HG03135 (cell line): ENCODE measurements around the gene DENND5B.
A peak's percentile ranks its signal among the peaks of the same experiment; 100 is the strongest.
"Not testable (repeated sequence)": the region's sequence is repeated elsewhere in the genome, so short reads cannot be mapped to it uniquely, and the experiment has no call there.

ENCODE experiments used
- ATAC-seq: cut with Tn5 transposase; IDR thresholded peaks from one replicate; pipeline ENCODE4 v1.9.1; 2021; ENCODE audit warnings: mild to moderate bottlenecking, moderate library complexity; ENCODE audit not compliant: unreplicated experiment

The DENND5B gene

DNA sequence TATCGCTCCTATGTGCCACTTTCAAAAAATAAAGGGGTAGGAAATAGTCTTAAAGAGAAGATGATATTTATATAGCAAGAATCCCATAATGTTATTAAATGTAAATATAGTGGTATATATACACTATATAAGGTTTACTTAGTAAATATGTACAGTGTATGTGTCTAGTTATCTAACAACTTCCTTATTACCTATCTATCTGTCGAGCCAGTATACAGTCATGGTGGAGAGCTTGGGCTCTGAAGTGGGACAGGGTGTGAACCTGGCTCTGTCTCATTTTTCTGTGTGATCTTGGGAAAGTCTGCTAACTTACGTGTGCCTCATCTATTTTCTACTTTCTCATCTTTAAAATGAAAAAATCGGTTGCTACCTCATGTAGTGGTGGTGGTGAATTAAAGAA lies 202.2 kb downstream of the DENND5B start:
- no peak for ATAC-seq

GRCh38 chr12:31387466-31387865 lies 203.5 kb downstream of the DENND5B start:
- ATAC-seq = no peak

- ATAC-seq = no peak
Observed at GRCh38 chr12:31387011-31387410, 203.9 kb downstream of the DENND5B start.

DNA sequence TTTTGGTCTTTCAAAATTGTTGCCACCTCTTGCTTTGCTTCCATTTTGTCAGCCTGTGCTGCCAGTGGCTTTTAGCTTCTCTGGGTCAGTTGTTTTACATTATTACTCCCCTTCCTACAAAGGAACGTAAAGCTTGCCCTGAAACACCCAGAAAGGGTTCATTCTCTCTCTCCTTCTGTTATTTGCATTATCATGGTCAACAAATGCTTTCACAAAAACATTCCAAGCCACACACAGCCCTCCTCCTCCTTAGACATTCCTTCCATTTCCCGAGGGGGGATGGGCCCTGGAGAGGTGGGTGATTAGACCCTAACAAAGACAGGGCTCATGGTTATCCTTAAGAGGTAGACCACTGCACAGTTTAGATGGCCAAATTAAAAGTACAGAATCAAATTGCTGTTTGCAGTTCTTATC lies 204.6 kb downstream of the DENND5B start:
- no peak for ATAC-seq

DNA sequence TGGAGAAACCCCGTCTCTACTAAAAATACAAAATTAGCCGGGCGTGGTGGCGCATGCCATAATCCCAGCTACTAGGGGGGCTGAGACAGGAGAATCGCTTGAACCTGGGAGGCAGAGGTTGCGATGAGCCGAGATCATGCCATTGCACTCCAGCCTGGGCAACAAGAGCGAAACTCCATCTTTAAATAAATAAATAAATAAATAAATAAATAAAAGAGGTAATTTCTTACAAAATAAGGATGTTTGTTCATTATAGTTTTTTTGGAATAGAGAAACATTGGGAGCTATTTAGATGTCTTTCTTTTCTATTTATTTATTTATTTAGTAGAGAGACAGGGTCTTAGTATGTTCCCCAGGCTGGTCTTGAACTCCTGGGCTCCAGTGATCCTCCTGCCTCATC lies 213.7 kb downstream of the DENND5B start:
- not testable (repeated sequence) for ATAC-seq

DNA sequence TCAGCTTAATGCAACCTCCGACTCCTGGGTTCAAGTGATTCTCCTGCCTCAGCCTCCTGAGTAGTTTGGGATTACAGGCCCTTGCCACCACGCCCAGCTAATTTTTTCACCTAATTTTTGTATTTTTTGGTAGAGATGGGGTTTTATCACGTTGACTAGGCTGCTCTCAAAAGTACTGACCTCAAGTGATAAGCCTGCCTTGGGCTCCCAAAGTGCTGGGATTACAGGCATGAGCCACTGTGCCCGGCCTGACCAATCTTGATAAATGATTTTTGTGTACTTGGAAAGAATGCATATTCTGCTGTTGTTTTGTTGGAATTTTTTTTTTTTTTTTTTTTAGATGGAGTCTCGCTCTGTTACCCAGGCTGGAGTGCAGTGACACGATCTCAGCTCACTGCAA lies 215.5 kb downstream of the DENND5B start:
- not testable (repeated sequence) for ATAC-seq

- no peak for ATAC-seq
Observed at GRCh38 chr12:31371256-31371620, 219.7 kb downstream of the DENND5B start.

DNA sequence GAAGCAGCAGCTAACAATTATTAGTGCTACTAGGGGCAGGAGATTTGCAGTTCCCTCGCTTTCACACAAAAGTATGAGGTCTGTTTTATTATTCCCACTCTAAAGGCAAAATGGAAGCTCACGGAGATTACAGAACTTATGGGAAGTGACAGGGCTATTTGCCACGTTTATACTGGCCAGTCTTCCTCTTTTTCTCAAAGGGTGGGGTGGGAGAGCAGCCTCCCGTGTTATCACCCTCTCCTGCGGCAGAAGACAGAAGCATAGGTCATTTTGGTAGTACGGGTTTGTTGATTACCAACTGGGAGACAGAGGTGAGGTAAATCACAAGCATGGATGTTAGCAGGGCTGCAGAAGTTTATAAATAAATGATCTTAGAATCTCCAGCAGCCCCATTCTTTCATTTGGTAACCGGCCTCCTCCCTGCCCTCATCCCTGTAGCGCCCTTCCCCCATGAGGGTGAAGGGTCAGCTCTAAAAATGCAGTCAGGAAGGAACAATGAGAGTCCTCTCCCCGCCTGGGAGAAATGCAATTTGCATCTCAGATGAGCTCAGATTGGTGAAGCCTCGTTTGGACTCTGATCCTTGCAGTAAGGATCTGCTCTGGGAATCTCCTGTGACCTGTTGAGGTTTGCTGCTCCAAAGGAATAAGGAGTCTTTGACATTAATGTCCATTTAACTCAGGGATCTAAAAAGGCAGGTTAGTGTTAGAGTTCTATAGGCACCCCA lies 220.2 kb downstream of the DENND5B start:
- no peak for ATAC-seq

DNA sequence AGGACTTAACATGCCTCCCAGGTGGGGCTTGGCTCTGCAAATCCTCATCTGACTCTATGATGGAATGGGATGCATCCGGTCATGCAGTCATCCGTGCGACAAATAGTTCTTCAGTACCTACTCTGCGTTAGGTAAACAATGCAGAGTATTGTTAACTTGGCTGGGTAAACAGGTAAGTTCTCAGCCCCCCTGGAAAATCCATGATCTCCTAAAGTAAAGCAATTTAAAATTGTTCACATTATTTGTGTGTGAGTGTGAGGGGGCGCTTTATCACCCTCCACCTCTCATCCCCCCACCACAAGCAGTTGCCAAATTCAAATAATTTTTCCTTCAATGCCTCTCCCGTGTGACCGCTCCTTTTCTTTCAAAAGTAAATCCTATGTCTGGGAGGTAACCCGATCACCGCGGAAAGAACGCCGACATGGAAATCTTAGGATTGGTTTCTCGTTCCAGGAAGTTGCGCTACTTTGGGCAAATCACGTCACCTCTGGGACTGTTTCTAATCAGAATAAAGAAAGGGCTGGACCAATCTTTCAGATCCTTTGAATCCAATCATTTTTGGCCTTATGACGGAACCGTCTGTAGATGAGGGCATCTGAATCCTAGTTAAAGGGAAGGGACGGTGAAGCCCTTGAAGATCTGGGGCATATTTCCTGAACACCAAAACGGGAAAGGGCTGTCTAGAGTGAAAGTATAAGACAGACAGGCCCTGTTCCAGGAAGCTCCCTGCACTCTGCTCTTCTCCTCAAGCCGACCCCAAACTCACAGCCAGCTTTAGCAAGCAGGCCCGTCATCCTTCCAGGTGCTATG lies 221.0 kb downstream of the DENND5B start:
- no peak for ATAC-seq

DNA sequence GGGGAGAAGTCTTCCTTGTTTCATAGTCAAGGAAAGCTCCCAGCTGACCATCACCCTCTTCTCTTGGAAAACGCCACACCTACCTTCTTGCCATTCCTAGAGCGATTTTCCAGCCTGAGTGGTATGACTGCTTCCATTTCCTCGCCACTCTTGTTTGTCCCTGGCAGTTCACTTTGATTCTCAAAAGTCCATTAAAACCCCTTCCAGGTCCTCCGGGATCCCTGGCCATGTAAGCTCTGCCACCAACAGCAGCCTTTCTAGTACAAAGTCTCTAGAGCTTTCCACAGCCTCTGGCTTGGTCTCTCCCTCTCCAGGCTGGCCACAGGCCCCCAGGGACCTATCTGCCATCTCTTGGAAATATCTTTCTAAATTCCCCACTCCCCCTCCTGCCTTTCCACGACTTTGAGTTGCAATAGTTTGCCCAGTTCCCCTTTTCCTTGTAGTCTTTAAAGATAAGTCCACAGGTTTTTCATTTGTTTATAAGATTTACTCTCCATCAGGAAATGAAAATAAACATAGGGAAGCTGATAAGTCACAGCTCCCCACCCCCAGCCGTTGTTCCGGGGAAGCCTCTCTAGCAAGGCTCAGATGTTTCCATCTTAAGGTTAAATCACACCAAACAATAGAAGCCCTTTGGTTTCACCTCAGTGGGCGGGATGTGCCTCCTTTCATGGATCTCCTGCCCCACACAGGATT lies 222.1 kb downstream of the DENND5B start:
- no peak for ATAC-seq

DNA sequence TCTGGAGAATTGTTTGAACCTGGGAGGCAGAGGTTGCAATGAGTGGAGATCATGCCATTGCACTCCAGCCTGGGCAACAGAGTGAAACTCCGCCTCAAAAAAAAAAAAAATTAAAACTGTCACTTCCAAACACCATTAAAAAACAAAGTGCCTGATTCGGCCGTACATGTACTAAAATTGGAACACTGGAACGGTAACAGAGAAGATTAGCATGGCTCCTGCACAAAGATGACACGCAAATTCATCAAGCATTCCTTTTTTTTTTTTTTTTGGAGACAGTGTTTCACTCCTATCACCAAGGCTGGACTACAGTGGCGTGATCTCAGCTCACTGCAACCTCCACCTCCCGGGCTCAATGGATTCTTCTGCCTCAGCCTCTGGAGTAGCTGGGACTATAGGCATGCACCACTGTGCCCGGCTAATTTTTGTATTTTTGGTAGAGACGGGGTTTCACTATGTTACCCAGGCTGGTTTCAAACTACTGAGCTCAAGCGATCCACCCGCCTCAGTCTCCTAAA lies 224.8 kb downstream of the DENND5B start:
- no peak for ATAC-seq

DNA sequence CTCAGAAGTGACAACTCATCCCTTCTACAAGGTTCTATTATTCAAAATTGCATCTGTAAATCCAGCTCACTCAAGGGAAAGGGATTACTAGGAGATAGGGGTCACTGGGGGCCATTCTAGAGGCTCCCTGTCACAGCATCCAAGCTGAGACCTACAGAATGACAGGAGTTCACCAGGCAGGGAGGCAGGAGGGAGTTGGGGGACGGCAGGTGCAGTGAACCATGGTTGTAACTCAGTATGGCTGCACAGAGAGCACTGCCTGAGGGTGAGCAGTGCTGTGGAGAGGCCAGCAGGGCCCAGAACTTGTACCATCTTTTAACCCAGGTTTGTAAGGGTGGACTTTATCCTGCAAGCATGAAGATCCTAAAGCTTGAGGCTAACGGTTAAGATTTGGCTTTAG lies 227.1 kb downstream of the DENND5B start:
- no peak for ATAC-seq

- peak; percentile 10 for ATAC-seq
Observed at GRCh38 chr12:31363416-31363809, 227.5 kb downstream of the DENND5B start.

DNA sequence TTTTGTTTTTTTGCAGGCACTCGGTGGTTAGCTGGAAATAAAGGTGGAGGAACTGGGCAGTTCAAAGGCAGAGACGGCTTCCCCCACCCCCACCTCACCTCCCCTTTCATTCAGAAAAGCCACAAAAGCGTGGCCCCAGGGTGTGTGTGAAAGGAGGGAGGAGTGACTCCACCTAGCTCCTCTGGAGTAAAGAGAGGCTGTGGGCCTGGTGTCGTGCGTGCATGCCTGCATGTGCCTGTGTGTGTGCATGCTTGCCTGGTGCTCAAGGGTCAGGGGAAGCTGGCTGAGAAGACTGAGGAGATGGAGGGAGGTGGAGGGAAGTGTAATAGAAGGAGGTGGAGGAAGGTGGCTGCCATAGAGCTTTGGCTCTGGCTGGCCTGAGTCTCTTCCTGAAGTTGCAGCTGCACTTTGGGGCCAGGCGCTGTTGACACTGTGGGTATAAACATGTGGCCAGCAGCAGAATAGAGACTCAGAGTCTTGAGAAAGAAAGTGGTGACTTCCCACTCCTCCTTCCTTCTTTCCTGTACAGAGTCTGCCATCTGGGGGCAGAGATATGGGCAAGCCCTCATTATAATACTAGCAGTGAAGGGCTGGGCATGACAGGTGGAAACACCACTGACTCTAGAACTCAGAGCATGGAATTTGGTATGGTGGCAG lies 228.0 kb downstream of the DENND5B start:
- peak; percentile 72 for ATAC-seq

- peak; percentile 37 for ATAC-seq
Observed at GRCh38 chr12:31362115-31362758, 228.7 kb downstream of the DENND5B start.

DNA sequence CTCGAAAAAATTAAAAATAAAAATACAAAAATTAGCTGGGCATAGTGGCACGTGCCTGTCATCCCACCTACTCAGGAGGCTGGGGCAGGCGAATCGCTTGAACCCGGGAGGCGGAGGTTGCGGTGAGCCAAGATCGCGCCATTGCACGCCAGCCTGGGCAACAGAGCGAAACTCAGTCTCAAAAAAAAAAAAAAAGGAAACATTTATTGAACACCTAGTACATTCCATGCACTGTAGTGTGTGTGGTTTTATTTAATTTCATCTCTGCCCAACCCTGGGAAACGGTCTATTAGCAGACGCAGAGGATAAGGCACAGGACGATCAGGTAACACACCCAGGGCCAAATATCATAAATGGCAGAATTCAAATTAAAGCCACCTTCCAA lies 229.2 kb downstream of the DENND5B start:
- no peak for ATAC-seq

DNA sequence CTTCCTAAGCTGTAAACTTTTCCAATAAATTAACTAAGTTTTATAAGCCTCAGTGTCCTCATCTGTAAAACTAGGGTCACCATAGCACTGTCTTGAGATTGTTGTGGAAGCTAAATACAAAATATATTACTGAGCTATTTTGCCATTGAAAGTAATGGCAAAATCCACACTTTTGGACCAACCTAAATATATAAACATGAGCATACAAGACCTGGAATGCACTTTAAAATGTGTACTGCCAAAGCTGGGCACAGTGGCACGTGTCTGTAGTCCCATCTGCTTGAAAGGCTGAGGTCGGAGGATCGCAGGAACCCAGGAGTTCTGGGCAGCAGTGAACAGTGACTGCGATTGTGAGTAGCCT lies 235.2 kb downstream of the DENND5B start:
- no peak for ATAC-seq

DNA sequence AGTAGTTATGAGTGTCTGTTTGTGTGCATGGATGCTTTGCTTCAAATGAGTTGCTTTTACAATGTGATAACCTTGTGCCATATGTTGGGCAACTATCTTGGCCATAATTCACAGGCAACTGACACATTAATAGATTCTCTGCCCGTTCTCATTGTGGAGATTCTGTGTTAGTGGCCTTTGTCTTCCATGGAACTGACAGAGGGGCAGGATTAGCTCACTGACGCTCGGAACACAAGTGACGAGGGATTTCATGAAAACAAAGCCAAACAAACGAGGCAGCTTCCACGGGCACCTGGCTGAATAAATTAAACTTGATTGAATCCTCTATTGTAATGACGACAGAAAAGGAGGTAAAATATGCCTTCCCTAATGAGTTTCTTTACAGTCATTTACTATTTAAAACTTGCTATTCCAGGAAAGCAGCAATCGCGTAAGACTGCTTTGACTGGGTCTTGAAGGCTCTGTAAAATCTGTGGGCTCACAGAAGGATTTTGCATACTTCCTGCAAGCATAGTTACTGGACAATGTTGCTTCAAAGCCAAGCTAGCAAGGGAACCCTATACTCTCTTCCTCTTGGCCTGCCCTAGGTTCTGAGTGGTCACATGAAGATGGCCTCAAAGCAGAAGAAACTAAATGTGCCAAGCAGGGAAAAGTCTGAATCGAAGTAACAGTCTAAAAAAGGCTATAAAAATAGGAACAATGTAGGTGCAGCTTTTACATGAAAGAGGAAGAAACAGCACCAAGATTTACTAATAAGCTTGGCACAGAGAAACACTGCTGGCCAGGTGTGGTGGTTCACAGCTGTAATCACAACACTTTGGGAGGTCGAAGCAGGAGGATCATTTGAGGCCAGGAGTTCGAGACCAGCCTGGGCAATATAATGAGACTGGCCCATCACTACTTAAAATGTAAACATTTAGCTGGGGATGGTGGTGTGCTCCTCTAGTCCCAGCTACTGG lies 236.9 kb downstream of the DENND5B start:
- ATAC-seq = no peak

GRCh38 chr12:31346267-31346666 lies 244.7 kb downstream of the DENND5B start:
- ATAC-seq = no peak

DNA sequence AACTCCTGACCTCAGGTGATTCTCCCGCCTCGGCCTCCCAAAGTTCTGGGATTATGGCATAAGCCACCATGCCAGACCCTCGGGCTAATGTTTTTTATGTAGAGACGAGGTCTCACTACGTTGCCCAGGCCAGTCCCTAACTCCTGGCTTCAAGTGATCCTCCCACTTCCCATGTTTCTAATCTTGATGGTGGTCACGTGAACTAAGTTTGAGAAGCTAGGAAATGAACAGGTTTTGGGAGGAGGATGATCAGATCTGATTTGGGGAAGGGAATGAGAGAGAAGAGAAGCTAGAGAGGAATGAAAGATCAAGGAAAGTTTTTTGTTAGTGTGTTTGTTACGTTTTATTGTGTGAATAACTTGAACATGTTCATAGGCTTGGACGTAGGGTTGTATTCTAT lies 247.8 kb downstream of the DENND5B start:
- ATAC-seq = no peak
